HepG2 (cell line): Measurements from ENCODE around the gene ENPP7. TPM values are rescaled to one million over a fixed set of nuclear protein-coding genes. Genes with fewer than 3 reads are reported as not detected.

Source experiments
- FOXK2 ChIP-seq: fragments of 450-650 bp; IDR thresholded peaks from 2 replicates; pipeline ENCODE4 v1.6.1; 2016
- HES4 ChIP-seq: sonication (generic); formaldehyde crosslinking; IDR thresholded peaks from 2 replicates; pipeline ENCODE4 v1.9.0; 2021; ENCODE audit warnings: mild to moderate bottlenecking, missing genetic modification reagents, borderline replicate concordance
- HNF1A ChIP-seq, 2 experiments: sonication (generic) in 1 of 2; formaldehyde crosslinking in 1 of 2; IDR thresholded peaks; 2 replicates each; pipeline versions ENCODE4 v1.4.0 to v1.6.1; 2016 to 2020; ENCODE audit warnings: borderline replicate concordance in 1 of 2, low read depth in 1 of 2, mild to moderate bottlenecking in 1 of 2, missing genetic modification reagents in 1 of 2
- MXD1 ChIP-seq: sonication (generic); formaldehyde crosslinking; IDR thresholded peaks from 2 replicates; pipeline ENCODE4 v1.4.0; 2020; ENCODE audit warnings: mild to moderate bottlenecking, missing genetic modification reagents
- PHF5A ChIP-seq: IDR thresholded peaks from one replicate; pipeline ENCODE4 v1.6.1; 2018; ENCODE audit warnings: low read depth, missing genetic modification reagents; ENCODE audit not compliant: unreplicated experiment
- TBX2 ChIP-seq: sonication (generic); formaldehyde crosslinking; IDR thresholded peaks from 2 replicates; pipeline ENCODE4 v1.5.0; 2020; ENCODE audit warnings: missing genetic modification reagents, mild to moderate bottlenecking, borderline replicate concordance
- UBTF ChIP-seq: sonication (generic); formaldehyde crosslinking; IDR thresholded peaks from 2 replicates; pipeline ENCODE4 v1.4.0; 2020; ENCODE audit warnings: mild to moderate bottlenecking, missing genetic modification reagents
- ZC3H13 ChIP-seq: sonication (generic); formaldehyde crosslinking; IDR thresholded peaks from 2 replicates; pipeline ENCODE4 v1.8.1; 2023; ENCODE audit warnings: mild to moderate bottlenecking, missing genetic modification reagents, moderate library complexity
- ZFX ChIP-seq: sonication (generic); formaldehyde crosslinking; IDR thresholded peaks from 2 replicates; pipeline ENCODE4 v1.4.0; 2020; ENCODE audit warnings: mild to moderate bottlenecking, low read depth, missing genetic modification reagents, moderate library complexity
- ZNF263 ChIP-seq: sonication (generic); formaldehyde crosslinking; IDR thresholded peaks from 2 replicates; pipeline ENCODE4 v1.4.0; 2020; ENCODE audit warnings: missing genetic modification reagents
- ZNF3 ChIP-seq: IDR thresholded peaks from 2 replicates; pipeline ENCODE4 v1.7.0; 2017; ENCODE audit warnings: inconsistent platforms
- ZNF570 ChIP-seq: sonication (generic); formaldehyde crosslinking; IDR thresholded peaks from 2 replicates; pipeline ENCODE4 v1.4.0; 2020; ENCODE audit warnings: mild to moderate bottlenecking, missing genetic modification reagents, borderline replicate concordance
- ZNF7 ChIP-seq: IDR thresholded peaks from 2 replicates; pipeline ENCODE4 v1.6.1; 2016; ENCODE audit warnings: missing biosample characterization, missing genetic modification reagents
- ZNF746 ChIP-seq: sonication (generic); formaldehyde crosslinking; IDR thresholded peaks from 2 replicates; pipeline ENCODE4 v1.8.0; 2022; ENCODE audit warnings: mild to moderate bottlenecking, missing genetic modification reagents
- ZNF770 ChIP-seq: sonication (generic); formaldehyde crosslinking; IDR thresholded peaks from 2 replicates; pipeline ENCODE4 v1.5.0; 2020; ENCODE audit warnings: mild to moderate bottlenecking, missing genetic modification reagents
- ZNF800 ChIP-seq: sonication (generic); formaldehyde crosslinking; IDR thresholded peaks from 2 replicates; pipeline ENCODE4 v1.4.0; 2020; ENCODE audit warnings: missing genetic modification reagents
- ZSCAN21 ChIP-seq: sonication (generic); formaldehyde crosslinking; IDR thresholded peaks from 2 replicates; pipeline ENCODE4 v1.8.0; 2022; ENCODE audit warnings: mild to moderate bottlenecking, missing genetic modification reagents, moderate library complexity, borderline replicate concordance
- ZZZ3 ChIP-seq: sonication (generic); formaldehyde crosslinking; IDR thresholded peaks from 2 replicates; pipeline ENCODE4 v1.4.0; 2020; ENCODE audit warnings: missing genetic modification reagents, mild to moderate bottlenecking, borderline replicate concordance
- polyA plus RNA-seq, 8 experiments: library from polyadenylated mRNA; depleted of rRNA in 3 of 8; stranded (reverse) in 7 of 8; unstranded in 1 of 8; fragments of >200 nt; fragmentation: Illumina TruSeq in 4 of 8; extraction: Trizol in 4 of 8; gene quantifications; 2 replicates each; pipeline versions ENCODE4 v1.2.1 to v1.2.3, GENCODE V29; 2011 to 2016; ENCODE audit warnings: low read depth in 4 of 8, missing spikeins in 1 of 8, mixed read lengths in 1 of 8; ENCODE audit not compliant: insufficient read depth in 1 of 8
- total RNA-seq, 5 experiments: library from RNA; depleted of rRNA; stranded (reverse); fragments of >200 nt; fragmentation: Illumina TruSeq; extraction: Trizol; gene quantifications; 2 replicates each; pipeline ENCODE4 v1.2.3, GENCODE V29; 2016; ENCODE audit warnings: low read depth in 1 of 5

ENPP7 gene
- total and polyA plus RNA-seq, 2 of the 13 experiments (the other 11 are each of a cell fraction or from before 2014, with no cell fraction given), result 1.1 to 2.2 TPM

- TF ChIP-seq ZC3H13 (no peak), UBTF (CRISPR knock-in tag) (peak; percentile 86), ZNF570 (no peak), ZZZ3 (no peak), TBX2 (CRISPR knock-in tag) (peak; percentile 40; the same call in 1 of the 2 replicates), ZNF3 (CRISPR knock-in tag) (no peak), ZSCAN21 (CRISPR knock-in tag) (0 out of 2 replicates have a peak, but pooled peaks have one; percentile 52), FOXK2 (no peak), ZNF263 (CRISPR knock-in tag) (peak; percentile 95), HES4 (CRISPR knock-in tag) (no peak), ZNF746 (CRISPR knock-in tag) (no peak), ZFX (peak; percentile 89), PHF5A (CRISPR knock-in tag) (no peak), ZNF770 (CRISPR knock-in tag) (peak; percentile 84), ZNF7 (no peak), ZNF800 (CRISPR knock-in tag) (no peak), MXD1 (CRISPR knock-in tag) (no peak), HNF1A (IDR thresholded peaks at IDR 0.05; ENCODE audit: low read depth) (no peak), HNF1A (CRISPR knock-in tag; IDR thresholded peaks at IDR 0.05; ENCODE audit: borderline replicate concordance) (no peak)
These were observed at the start of gene ENPP7 (continued) for GRCh38 chr17:79730769-79731483.
